ENCODE results near the gene KCNMA1. TPM values are rescaled to one million over a fixed set of nuclear protein-coding genes. Genes with fewer than 3 reads are reported as not detected.
A peak's percentile ranks its signal among the peaks of the same experiment; 100 is the strongest.

KCNMA1 gene
- total RNA-seq, 1 donor from 2014 or later = 6.7 TPM

- peak; percentile 42 for DNase-seq (ENCODE audit: extremely low read depth, low read depth, low spot score)
These were observed 525.7 kb downstream of the KCNMA1 start for GRCh38 chr10:77111611-77112550.

GRCh38 chr10:77110757-77111156 is 526.9 kb downstream of the KCNMA1 start:
- DNase-seq (ENCODE audit: extremely low read depth, low read depth, low spot score) = no peak

DNA sequence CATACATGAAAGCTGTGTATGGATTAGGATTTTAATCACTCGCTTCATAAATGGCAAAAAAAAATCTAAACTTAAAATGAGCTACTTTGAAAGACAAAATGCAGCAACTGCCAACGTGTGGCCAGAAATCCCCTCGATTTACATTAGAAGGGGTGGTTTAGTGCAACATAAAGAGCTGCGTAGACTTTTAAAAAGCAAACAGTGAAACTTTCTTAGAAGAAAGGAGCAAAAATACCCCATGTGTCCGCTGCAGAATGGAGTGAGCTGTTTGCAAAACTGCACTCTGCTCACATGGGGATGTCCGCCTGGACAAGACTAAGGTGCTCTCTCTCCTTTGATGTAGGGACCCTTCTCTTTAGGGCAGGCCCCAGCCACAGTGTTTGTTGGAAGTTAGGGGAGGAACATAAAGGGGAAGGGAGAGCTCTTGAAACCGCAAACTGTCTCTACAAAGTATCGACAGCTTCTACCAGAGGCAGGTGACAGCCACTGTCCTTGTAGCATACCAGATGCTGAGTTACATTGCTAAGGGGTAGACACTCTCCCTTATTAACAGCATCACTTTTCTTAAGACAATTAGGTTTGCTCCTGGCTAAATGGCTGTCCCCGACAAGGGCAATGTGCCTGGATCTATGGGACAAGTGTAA is 528.1 kb downstream of the KCNMA1 start:
- DNase-seq (ENCODE audit: extremely low read depth, low read depth, low spot score) = no peak

DNA sequence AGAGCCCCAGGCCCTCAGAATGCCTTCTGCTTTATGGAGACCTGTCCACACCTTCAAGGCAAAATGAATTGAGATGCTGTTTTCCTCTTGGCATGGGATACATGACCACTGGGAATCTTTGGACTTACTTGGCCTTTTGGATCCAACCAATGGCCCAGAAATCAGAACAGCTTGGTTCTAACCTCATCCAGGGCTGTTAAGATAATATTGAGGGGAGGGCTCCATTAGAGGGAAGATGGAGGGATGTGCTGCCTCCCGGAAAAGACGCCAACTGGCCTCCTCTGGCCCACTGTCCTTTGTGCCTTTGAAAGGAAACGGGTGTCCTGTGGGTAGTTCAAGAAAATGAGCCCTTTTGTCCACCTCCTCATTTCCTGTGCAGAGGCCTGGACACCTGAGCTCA is 530.9 kb downstream of the KCNMA1 start:
- DNase-seq (ENCODE audit: extremely low read depth, low read depth, low spot score) = no peak

- no peak for DNase-seq (ENCODE audit: extremely low read depth, low read depth, low spot score)
These were observed 531.8 kb downstream of the KCNMA1 start for GRCh38 chr10:77105761-77106221.

DNA sequence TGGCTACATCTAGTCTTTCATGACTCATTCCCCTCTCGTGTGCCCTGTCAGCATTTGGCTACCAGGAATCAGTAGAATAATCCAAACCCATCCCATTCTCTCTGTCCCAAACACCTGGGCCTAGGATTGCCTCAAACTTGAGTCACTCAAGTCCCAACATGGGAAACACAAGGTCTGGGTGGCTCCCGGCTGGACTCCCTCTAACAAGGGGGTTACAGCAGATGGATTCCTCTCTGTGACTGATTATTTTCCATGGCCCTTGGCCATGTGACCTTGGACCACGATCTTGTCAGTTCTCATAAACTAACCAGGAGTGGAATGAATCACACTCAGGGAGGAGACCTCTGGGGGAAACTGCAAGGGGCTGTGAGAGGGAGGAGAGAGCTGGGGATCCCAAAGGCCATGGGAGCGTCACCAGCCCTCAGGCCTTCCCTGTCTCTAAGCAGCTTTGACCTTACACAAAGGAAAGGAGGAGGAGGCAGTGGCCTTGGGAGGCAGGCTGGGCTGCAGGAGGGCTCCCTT is 533.1 kb downstream of the KCNMA1 start:
- DNase-seq (ENCODE audit: extremely low read depth, low read depth, low spot score) = no peak

DNA sequence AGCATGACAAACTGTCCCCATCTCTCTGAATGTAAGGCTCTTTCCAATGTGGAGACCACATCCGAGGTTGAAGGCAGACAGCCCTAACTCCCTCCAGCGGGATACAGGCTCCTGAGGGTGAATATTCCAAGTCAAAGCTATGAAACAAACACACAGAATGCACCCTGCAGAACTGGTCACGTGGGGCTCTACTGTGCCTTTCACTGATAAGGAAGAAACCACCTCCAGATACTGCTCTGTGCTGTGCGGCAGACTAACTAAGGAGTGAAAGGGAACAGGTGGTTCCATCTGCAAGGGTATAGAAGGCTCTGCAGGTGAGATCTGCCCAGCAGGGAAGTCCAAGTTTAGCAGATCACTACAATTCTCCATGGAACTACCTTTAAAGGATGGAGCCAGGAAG is 534.4 kb downstream of the KCNMA1 start:
- no peak for DNase-seq (ENCODE audit: extremely low read depth, low read depth, low spot score)

DNA sequence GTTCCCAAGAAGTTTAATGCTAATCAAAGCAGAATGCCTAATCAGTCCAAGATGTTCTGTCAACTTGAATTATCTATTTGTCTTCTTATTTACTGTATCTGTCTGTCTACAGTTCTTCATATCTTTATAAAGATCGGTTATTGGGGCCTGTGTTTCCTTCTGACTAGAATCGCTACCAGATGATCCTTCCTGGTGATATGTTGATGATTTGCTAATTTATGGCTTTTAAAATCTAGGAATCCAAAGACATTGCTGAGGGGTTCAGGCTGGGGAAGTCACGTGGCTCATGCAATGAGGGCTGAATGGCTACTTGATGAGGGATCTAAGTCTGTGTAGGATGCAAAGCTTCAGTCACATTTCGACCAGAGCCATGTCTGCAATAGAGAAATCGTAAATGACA is 536.3 kb downstream of the KCNMA1 start:
- DNase-seq (ENCODE audit: extremely low read depth, low read depth, low spot score) = no peak

- no peak for DNase-seq (ENCODE audit: extremely low read depth, low read depth, low spot score)
These were observed 538.5 kb downstream of the KCNMA1 start for GRCh38 chr10:77099136-77099535.

GRCh38 chr10:77097625-77098024 is 540.0 kb downstream of the KCNMA1 start:
- no peak for DNase-seq (ENCODE audit: extremely low read depth, low read depth, low spot score)

- no peak for DNase-seq (ENCODE audit: extremely low read depth, low read depth, low spot score)
These were observed 544.5 kb downstream of the KCNMA1 start for GRCh38 chr10:77093126-77093525.

DNA sequence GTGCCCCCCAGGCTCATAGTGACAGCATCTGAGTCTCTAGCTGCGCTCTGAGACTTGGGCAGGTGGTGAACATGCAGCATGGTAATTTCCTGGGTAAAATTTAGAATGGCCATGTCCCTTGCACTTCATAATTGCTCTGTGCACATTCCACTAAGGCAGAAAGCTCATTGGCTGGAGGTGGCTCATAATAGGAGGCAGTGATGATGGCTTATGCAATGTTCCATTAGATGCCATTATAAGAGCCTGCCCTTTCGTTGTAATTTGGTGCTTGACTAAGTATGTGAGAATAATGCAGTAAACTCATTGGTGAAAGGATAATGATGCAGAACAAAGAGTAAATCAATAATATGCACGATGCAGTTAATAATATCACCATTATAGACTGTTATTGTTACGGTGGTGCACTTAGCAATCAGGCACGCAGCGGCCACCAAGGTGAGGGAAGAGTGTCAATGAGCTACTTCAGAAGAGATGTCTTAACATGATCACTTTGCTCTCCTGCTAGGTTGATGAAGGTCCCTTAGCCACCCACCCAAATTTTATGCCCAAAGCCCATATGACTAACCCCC is 545.9 kb downstream of the KCNMA1 start:
- DNase-seq (ENCODE audit: extremely low read depth, low read depth, low spot score) = no peak

- no peak for DNase-seq (ENCODE audit: extremely low read depth, low read depth, low spot score)
These were observed 546.9 kb downstream of the KCNMA1 start for GRCh38 chr10:77090381-77091356.

DNA sequence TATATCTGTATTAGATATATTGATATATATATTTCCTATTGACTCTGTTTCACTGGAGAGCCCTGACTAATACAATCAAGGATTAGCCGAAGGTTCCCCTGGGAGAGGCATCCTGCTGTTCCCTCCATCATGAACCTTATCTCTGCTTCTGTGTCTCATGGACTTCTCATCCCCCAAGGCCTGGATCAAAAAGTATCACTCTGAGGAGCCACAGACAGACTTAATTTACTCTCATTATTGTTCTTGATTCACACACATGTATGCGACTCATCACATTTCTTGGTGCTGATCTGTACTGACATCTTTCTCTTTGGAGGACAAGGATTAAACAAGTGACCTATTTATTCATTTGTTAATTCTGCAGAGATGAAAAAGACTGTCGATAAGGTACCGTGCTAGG is 550.2 kb downstream of the KCNMA1 start:
- no peak for DNase-seq (ENCODE audit: extremely low read depth, low read depth, low spot score)

GRCh38 chr10:77086081-77086480 is 551.5 kb downstream of the KCNMA1 start:
- no peak for DNase-seq (ENCODE audit: extremely low read depth, low read depth, low spot score)

DNA sequence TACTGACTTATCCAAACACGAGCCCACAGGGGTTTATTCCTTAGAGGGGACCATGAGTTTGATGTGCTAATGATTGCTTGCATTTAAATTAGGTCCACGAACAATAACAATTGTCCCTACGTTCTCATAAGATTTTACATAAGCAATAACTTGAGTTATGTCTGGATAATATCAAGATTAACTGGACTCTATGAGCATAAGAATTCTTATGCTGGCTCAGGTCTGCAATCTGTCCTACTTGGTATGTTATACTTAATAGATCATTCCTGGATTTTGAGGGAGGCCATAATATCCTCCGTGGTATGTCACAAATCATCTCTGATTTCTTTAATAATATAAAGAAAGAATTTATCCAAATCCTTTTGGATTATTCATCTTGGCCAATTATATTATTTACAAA is 552.3 kb downstream of the KCNMA1 start:
- no peak for DNase-seq (ENCODE audit: extremely low read depth, low read depth, low spot score)

- no peak for DNase-seq (ENCODE audit: extremely low read depth, low read depth, low spot score)
These were observed 553.0 kb downstream of the KCNMA1 start for GRCh38 chr10:77084431-77085144.

DNA sequence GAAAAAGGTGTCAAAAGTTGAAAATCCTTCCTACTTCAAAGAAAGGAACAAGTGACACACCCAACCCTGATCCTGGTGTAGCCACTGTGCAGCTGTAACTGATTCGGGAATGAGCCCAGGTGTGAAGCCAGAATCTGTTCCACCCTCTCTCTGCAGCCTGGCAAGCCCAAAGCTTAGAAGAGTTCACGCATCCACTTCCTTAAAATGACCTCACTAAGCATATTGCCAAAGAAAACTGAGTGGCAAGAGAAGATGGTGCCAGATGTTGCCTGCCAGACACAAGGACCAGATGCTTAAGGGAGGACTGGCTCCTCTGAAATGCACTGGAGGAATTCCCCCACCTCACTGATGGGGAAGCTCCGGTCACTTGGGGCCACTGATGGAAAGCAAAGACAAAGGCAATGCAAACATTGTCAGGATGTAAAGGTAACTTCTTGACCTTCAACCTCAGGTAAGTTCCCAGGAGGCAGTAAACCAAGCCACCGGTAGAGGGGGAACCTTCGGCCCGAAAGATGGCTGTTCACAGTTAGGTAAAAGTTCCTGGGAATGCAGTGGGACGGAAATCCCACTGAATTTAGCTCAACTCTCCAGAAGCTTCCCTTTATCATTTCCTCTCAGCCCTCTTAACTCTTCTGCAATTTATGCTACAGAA is 554.9 kb downstream of the KCNMA1 start:
- DNase-seq (ENCODE audit: extremely low read depth, low read depth, low spot score) = no peak

DNA sequence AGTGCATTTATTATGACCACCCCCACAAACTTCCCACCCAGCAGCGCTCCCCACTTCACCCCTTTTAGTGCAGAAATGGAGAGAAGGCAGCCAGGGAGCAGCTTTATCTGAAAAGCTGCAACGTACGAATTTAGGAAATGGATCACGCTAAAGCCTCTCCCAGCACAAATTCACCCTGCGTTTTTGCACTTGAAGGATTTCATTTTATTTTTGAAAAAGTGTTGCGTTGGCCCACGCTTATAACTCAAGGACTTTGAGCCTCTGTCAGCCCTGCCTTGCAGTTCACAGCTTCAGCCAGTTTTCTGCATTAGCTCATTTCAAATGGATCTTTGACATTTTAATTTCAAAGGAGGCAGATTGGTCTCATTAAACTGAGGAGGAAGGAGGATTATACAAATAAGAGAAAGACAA is 556.1 kb downstream of the KCNMA1 start:
- no peak for DNase-seq (ENCODE audit: extremely low read depth, low read depth, low spot score)

All from glomerular endothelial cell (primary cell).